Epithelial cell of esophagus (primary cell): ENCODE measurements around the gene SRGAP1.
A peak's percentile ranks its signal among the peaks of the same experiment; 100 is the strongest.

Experiments
- DNase-seq: peaks from one replicate; pipeline ENCODE4 v3.0.0; 2010; ENCODE audit warnings: low read depth
- H3K4me3 ChIP-seq: 2 replicates; pipeline ENCODE4 v1.5.1; 2011; ENCODE audit warnings: mild to moderate bottlenecking, low read length, control low read depth
- TF ChIP-seq, protein P1 (sequence below): IDR thresholded peaks from 2 replicates; pipeline ENCODE4 v1.5.1; 2011; ENCODE audit warnings: low read depth, mild to moderate bottlenecking, low read length, control low read depth, inconsistent platforms; ENCODE audit not compliant: insufficient read depth; ENCODE audit errors: missing control alignments

The SRGAP1 gene

DNA sequence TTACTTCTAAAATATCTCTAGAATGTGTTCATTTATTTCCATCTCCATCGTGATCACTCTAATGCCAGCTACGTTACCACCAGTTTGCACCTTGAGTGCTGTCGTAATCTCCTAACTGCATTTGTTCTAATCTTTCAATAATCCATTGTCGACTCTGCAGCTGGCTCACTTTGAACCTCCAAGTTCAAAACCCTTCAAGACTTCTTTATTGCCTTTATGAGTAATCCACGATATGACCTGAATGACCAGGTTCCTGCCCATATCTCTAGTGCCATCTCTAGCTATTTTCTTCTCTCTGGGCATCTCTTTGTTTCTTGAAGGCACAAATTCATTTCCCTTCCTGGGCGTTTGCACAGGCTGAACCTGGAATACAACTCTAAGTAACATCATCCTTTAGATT is 76.7 kb downstream of the SRGAP1 start:
- TF ChIP-seq, protein P1, sequence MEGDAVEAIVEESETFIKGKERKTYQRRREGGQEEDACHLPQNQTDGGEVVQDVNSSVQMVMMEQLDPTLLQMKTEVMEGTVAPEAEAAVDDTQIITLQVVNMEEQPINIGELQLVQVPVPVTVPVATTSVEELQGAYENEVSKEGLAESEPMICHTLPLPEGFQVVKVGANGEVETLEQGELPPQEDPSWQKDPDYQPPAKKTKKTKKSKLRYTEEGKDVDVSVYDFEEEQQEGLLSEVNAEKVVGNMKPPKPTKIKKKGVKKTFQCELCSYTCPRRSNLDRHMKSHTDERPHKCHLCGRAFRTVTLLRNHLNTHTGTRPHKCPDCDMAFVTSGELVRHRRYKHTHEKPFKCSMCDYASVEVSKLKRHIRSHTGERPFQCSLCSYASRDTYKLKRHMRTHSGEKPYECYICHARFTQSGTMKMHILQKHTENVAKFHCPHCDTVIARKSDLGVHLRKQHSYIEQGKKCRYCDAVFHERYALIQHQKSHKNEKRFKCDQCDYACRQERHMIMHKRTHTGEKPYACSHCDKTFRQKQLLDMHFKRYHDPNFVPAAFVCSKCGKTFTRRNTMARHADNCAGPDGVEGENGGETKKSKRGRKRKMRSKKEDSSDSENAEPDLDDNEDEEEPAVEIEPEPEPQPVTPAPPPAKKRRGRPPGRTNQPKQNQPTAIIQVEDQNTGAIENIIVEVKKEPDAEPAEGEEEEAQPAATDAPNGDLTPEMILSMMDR: no peak
- no peak overlapping the region for H3K4me3 ChIP-seq
- no peak for DNase-seq

DNA sequence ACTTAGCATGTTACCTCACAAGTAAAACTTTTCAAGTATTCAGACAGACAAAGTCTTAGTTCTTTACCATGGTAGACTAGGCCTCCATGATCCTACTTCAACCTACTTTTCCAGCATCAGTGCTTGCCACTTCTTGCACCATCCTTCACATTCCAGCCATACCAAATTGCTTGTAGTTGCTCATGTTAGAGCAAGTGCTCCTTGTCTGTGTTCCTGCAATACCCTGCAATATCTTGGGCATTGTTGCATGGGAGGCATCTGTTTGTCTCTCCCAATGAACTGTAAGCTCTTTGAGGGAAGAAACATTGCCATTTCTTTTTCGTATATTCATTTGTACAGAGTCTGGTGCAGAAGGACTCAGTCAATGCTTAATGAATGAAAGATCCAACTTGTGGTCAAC is 78.0 kb downstream of the SRGAP1 start:
- TF ChIP-seq, protein P1: no peak
- no peak overlapping the region for H3K4me3 ChIP-seq
- peak; percentile 86 for DNase-seq

DNA sequence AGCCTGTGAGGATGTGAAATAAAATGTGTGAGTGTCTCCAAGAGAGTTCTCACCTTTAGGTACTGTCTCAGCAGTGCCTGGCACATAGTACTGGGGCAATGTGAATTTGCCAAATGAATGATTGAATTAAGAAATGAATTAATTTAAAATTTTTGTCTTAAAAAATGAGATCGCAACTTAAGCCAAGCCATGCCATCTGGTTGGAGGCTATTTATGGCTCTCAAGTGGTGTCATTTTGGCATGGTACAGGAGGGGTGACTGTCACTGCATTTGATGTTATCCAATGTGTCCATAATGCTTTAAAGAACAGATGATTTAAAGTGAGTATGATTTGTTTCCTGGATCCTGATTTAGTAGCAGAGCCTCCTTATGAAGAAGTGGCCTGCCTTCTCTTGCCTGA is 80.3 kb downstream of the SRGAP1 start:
- no peak overlapping the region for H3K4me3 ChIP-seq
- no peak for DNase-seq
- TF ChIP-seq, protein P1: no peak

DNA sequence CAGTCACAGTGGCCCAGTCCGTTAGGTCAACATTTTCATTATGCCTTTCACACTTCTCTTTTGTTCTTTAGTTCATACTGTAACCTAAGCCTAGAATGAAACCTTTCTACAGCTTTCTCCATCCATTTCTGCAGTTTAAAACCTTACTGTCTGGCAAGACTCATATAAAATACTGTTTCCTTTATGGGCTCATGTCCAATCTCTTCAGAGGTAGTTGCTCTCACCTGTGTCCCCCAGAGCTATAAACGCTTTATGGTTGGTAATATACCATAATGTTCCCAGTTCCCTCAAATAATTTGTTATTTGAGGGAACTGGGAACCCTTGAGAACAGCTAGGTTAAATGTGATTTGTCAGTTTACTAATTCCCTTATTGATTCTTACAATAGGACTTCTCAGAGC is 83.0 kb downstream of the SRGAP1 start:
- TF ChIP-seq, protein P1: no peak
- no peak for DNase-seq

DNA sequence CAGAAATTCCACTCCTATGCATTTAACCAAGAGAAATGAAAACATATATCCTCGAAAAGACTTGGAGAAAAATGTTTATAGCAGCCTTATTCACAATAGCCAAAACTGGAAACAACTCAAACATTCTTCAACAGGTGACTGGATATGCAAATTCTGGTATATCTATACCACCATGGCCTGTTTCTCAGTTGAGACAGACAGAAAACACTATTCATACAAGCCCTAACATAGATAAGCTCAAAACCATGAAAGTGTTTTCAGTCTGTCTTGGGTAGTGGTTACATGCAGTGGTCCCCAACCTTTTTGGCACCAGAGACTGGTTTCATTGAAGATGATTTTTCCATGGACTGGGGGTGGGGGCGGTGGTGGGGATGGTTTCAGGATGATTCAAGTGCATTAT is 83.8 kb downstream of the SRGAP1 start:
- DNase-seq: no peak
- H3K4me3 ChIP-seq: no peak overlapping the region
- TF ChIP-seq, protein P1: no peak

More for the DNA sequence above, 83.0 kb downstream of the SRGAP1 start:
- H3K4me3 ChIP-seq: no peak overlapping the region

DNA sequence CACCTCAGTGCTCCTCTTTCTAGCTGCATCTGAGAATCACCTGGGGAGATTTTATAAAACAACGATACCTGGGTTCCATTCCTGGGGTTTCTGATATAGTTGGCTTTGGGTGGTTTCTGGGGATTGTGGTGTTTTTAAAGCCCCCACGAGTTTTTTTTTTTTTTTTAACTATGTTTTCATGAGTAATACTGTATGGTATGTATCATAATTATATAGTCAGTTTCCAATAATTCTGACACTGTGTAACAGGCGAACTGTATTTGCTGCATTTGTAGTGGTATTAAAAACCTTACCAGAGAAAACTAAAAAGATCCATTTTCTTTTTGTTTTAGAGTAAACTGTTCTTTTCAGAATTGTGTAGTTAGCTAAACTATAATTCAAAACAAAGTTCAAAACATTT is 84.9 kb downstream of the SRGAP1 start:
- TF ChIP-seq, protein P1: no peak
- no peak for DNase-seq
- H3K4me3 ChIP-seq: no peak overlapping the region

DNA sequence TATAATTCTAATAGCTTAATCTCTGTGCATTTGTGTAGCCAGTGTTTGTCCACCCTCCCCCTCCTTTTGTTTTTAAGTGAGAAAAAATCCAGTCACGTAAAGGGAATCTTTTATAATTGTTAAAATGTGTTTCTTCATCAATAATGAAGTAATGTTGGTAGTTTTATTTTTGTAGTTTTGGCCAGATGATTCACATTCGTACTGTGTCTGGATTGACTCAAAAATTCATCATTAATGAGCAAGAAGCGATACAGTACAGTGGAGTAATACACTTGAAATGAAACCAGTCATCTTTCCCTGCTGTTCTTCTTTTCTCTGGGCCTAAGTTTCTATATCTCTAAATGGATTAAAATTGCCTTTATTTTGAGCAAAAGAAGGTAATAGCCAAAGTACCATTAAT is 86.5 kb downstream of the SRGAP1 start:
- H3K4me3 ChIP-seq: no peak overlapping the region
- TF ChIP-seq, protein P1: no peak
- peak; percentile 77 for DNase-seq
